Keratinocyte (primary cell): ENCODE results near the gene WNT7B. TPM values are rescaled to one million over a fixed set of nuclear protein-coding genes. Genes with fewer than 3 reads are reported as not detected.

ENCODE experiments used
- DNase-seq: peaks from one replicate; pipeline ENCODE4 v3.0.0-alpha.2; 2011; ENCODE audit warnings: low read depth, missing footprints, low spot score
- FAIRE-seq: peaks from 2 replicates; lab custom pipeline; 2011; peaks lifted over from hg19 to GRCh38; lab: Jason Lieb, UNC
- H2AFZ ChIP-seq: 2 replicates; pipeline ENCODE4 v1.6.0; 2012; ENCODE audit warnings: low read length, control low read depth, inconsistent platforms; ENCODE audit not compliant: control insufficient read depth
- H3K27ac ChIP-seq: 2 replicates; pipeline ENCODE4 v1.5.1; 2011; ENCODE audit warnings: low read length; ENCODE audit not compliant: control insufficient read depth, insufficient read depth
- H3K27me3 ChIP-seq: 3 replicates; pipeline ENCODE4 v1.6.0; 2011; ENCODE audit warnings: low read length; ENCODE audit not compliant: control insufficient read depth, insufficient read depth; ENCODE audit errors: extremely low read depth
- H3K36me3 ChIP-seq, 2 experiments: 2 replicates in 1 of 2; 3 replicates in 1 of 2; pipeline ENCODE4 v1.5.1; 2011; ENCODE audit warnings: low read length in 2 of 2, mild to moderate bottlenecking in 1 of 2; ENCODE audit not compliant: control insufficient read depth in 2 of 2, insufficient read depth in 2 of 2; ENCODE audit errors: extremely low read depth in 1 of 2
- H3K4me1 ChIP-seq: 3 replicates; pipeline ENCODE4 v1.5.1; 2011; ENCODE audit warnings: low read length; ENCODE audit not compliant: control insufficient read depth, insufficient read depth; ENCODE audit errors: extremely low read depth
- H3K4me2 ChIP-seq: 3 replicates; pipeline ENCODE4 v1.6.0; 2011; ENCODE audit warnings: low read depth, low read length; ENCODE audit not compliant: control insufficient read depth, insufficient read depth; ENCODE audit errors: extremely low read depth
- H3K4me3 ChIP-seq, 3 experiments: fragments of 200-600 bp in 1 of 3; sonication (generic) in 1 of 3; 2 replicates in 2 of 3; 3 replicates in 1 of 3; pipeline ENCODE4 v1.5.1; 2011 to 2016; ENCODE audit warnings: low read length in 3 of 3, mild to moderate bottlenecking in 3 of 3, control low read depth in 2 of 3, inconsistent platforms in 1 of 3, low read depth in 1 of 3, mixed read lengths in 1 of 3, mixed run types in 1 of 3, moderate library complexity in 1 of 3; ENCODE audit not compliant: control insufficient read depth in 2 of 3, insufficient read depth in 2 of 3; ENCODE audit errors: extremely low read depth in 1 of 3
- H3K79me2 ChIP-seq: 2 replicates; pipeline ENCODE4 v1.6.0; 2012; ENCODE audit warnings: low read length; ENCODE audit not compliant: control insufficient read depth, insufficient read depth
- H3K9ac ChIP-seq: 3 replicates; pipeline ENCODE4 v1.6.0; 2011; ENCODE audit warnings: low read length; ENCODE audit not compliant: control insufficient read depth, insufficient read depth; ENCODE audit errors: extremely low read depth
- H3K9me1 ChIP-seq: 3 replicates; pipeline ENCODE4 v1.6.0; 2011; ENCODE audit warnings: low read length; ENCODE audit not compliant: control insufficient read depth, insufficient read depth; ENCODE audit errors: extremely low read depth
- H3K9me3 ChIP-seq: 2 replicates; pipeline ENCODE4 v1.5.1; 2012; ENCODE audit warnings: low read depth, low read length; ENCODE audit not compliant: control insufficient read depth
- H4K20me1 ChIP-seq: 3 replicates; pipeline ENCODE4 v1.6.0; 2011; ENCODE audit warnings: low read length; ENCODE audit not compliant: control insufficient read depth, insufficient read depth; ENCODE audit errors: extremely low read depth
- CTCF ChIP-seq, 3 experiments: IDR thresholded peaks in 1 of 3; conservative IDR thresholded peaks in 1 of 3; optimal IDR thresholded peaks in 1 of 3; 2 replicates in 2 of 3; 3 replicates in 1 of 3; pipeline versions ENCODE3 to v1.5.1; 2011; ENCODE audit warnings: low read length in 3 of 3, mild to moderate bottlenecking in 3 of 3, moderate library complexity in 2 of 3, control low read depth in 1 of 3, inconsistent platforms in 1 of 3; ENCODE audit not compliant: insufficient read depth in 2 of 3; ENCODE audit errors: extremely low read depth in 1 of 3
- EZH2 ChIP-seq: IDR thresholded peaks from one replicate; pipeline ENCODE4 v1.6.1; 2012; ENCODE audit warnings: inconsistent platforms, mild to moderate bottlenecking, low read length, moderate library complexity
- dilution Hi-C: fragments of 300-500 bp; cut with MboI; formaldehyde crosslinking; loops from one replicate; pipeline ENCODE4 v1.7.0; 2020; ENCODE audit warnings: low sequenced_read_pairs; ENCODE audit not compliant: extremely low pct_ligation_motif_present
- polyA plus RNA-seq, 5 experiments: library from polyadenylated mRNA; depleted of rRNA in 3 of 5; stranded (reverse) in 3 of 5; stranded (forward) in 1 of 5; unstranded in 1 of 5; fragments of >200 nt; gene quantifications; 1 replicate in 1 of 5; 2 replicates in 3 of 5; 3 replicates in 1 of 5; pipeline versions ENCODE4 v1.2.1 to v1.2.3, GENCODE V29; 2011 to 2012; ENCODE audit warnings: missing spikeins in 2 of 5, low read depth in 1 of 5, low replicate concordance in 1 of 5

WNT7B gene
- polyA plus RNA-seq, 1 donor (not counting 4 experiments of a cell fraction or from before 2014, with no cell fraction given): 1.7 TPM

GRCh38 chr22:46004105-46004866 is 27.3 kb upstream of the WNT7B start:
- peaks cover 27% of the 10 kb centered on the region for H3K4me1 ChIP-seq
- no peak for TF ChIP-seq EZH2
- no peak for TF ChIP-seq CTCF (optimal IDR thresholded peaks at IDR 0.05 in 1 of 3, IDR thresholded peaks at IDR 0.05 in 1 of 3, conservative IDR thresholded peaks at IDR 0.05 in 1 of 3; ENCODE audit: extremely low read depth in 1 of 3, insufficient read depth in 2 of 3, low read length in 3 of 3)
- H3K79me2 ChIP-seq: no peaks in the 10 kb centered on the region
- H3K4me3 ChIP-seq: no peak overlapping the region
- H3K27ac ChIP-seq: no peak overlapping the region
- H3K9me1 ChIP-seq: no peaks in the 10 kb centered on the region
- no peaks in the 10 kb centered on the region for H4K20me1 ChIP-seq
- FAIRE-seq (no peak), DNase-seq (no peak)
- no peaks in the 10 kb centered on the region for H3K36me3 ChIP-seq
- dilution Hi-C loops: no loop called here
- H3K9ac ChIP-seq: no peak overlapping the region
- peaks cover 4% of the 10 kb centered on the region for H3K27me3 ChIP-seq
- H3K4me2 ChIP-seq: no peak overlapping the region
- H3K9me3 ChIP-seq: no peaks in the 10 kb centered on the region
- H2AFZ ChIP-seq: no peak overlapping the region

- DNase-seq: no peak
These were observed 26.5 kb upstream of the WNT7B start for GRCh38 chr22:46003271-46004091.

More at GRCh38 chr22:46003271-46004091, 26.5 kb upstream of the WNT7B start:
- H3K36me3 ChIP-seq: no peaks in the 10 kb centered on the region
- no peaks in the 10 kb centered on the region for H3K9me3 ChIP-seq
- no peaks in the 10 kb centered on the region for H3K79me2 ChIP-seq
- FAIRE-seq: no peak
- no peak overlapping the region for H3K27ac ChIP-seq
- no peak overlapping the region for H3K4me3 ChIP-seq
- dilution Hi-C loops: no loop called here
- H3K9me1 ChIP-seq: no peaks in the 10 kb centered on the region
- TF ChIP-seq CTCF (optimal IDR thresholded peaks at IDR 0.05 in 1 of 3, IDR thresholded peaks at IDR 0.05 in 1 of 3, conservative IDR thresholded peaks at IDR 0.05 in 1 of 3; ENCODE audit: extremely low read depth in 1 of 3, insufficient read depth in 2 of 3, low read length in 3 of 3) (no peak), EZH2 (no peak)
- no peak overlapping the region for H3K9ac ChIP-seq
- H3K27me3 ChIP-seq: peaks cover 4% of the 10 kb centered on the region
- H3K4me1 ChIP-seq: peaks cover 27% of the 10 kb centered on the region
- no peak overlapping the region for H3K4me2 ChIP-seq
- no peak overlapping the region for H2AFZ ChIP-seq
- no peaks in the 10 kb centered on the region for H4K20me1 ChIP-seq
